ENCODE data around the gene PPP1CC. TPM values are rescaled to one million over a fixed set of nuclear protein-coding genes. Genes with fewer than 3 reads are reported as not detected.

Gene PPP1CC
- polyA plus RNA-seq, 1 of the 3 experiments (the other 2 are of a cell fraction), result 62.0 TPM

DNA sequence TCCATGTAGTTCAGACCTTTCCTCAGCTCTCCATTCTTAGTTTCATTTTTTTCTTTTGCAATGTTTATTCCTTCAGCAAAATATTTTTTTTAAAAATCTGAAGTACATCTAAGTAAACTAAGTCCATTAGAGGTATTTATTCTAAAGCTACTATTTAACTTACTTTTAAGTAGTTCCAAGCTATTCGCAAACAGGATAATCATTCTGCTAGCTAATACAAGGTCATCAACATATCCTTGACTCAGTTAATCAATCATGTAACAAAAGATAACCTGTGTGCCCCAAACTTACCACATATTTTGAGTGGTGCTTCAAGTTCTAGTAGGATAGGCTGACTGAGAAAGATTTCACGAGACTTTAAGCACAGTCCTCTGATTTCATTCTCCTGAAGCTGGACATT is 11.2 kb downstream of the PPP1CC start:
- CTCF ChIA-PET, result interaction anchor here (1.0 to 1.2 kb wide), 3 partner anchors 11 to 95 kb away, joined by 3 to 4 read pairs (median 3); no protein-coding TSS in a partner anchor
- peaks cover 100% of the 10 kb centered on the region for H3K79me2 ChIP-seq (ENCODE audit: insufficient read depth)
- peaks cover 48 to 63% of the 10 kb centered on the region in 2 experiments for H3K36me3 ChIP-seq (replicated peaks in 1 of 2; ENCODE audit: control insufficient read depth in 1 of 2, insufficient read depth in 2 of 2, low read length in 1 of 2)
- H3K27me3 ChIP-seq (ENCODE audit: insufficient read depth), result no peaks in the 10 kb centered on the region
- no peak overlapping the region for H3K27ac ChIP-seq (ENCODE audit: low read depth in 2 of 2, low read length in 1 of 2)
- H3K9me2 ChIP-seq, result no peaks in the 10 kb centered on the region
- WGBS (ENCODE audit: low lambda C conversion rate), result 92% methylated on average over 2 of the region's 2 CpGs
- TF ChIP-seq RAD21 (IDR thresholded peaks at IDR 0.05; ENCODE audit: low read length) (no peak), SIN3A (IDR thresholded peaks at IDR 0.05; ENCODE audit: borderline replicate concordance, low read depth, low read length) (no peak), POLR2AphosphoS5 (IDR thresholded peaks at IDR 0.05; ENCODE audit: low read depth, low read length) (no peak), RFX5 (IDR thresholded peaks at IDR 0.05; ENCODE audit: low read length) (no peak), TEAD4 (IDR thresholded peaks at IDR 0.05; ENCODE audit: borderline replicate concordance, insufficient read depth) (no peak), RXRA (IDR thresholded peaks at IDR 0.05; ENCODE audit: borderline replicate concordance, low read depth) (no peak), TCF12 (IDR thresholded peaks at IDR 0.05) (no peak), SMC3 (IDR thresholded peaks at IDR 0.05; ENCODE audit: low read depth, low read length) (no peak), EZH2phosphoT487 (IDR thresholded peaks at IDR 0.05; ENCODE audit: borderline replicate concordance, low read depth) (no peak), YY1 (IDR thresholded peaks at IDR 0.05; ENCODE audit: low read depth) (no peak), FOXJ3 (CRISPR knock-in tag; IDR thresholded peaks at IDR 0.05) (no peak), TAF1 (IDR thresholded peaks at IDR 0.05; ENCODE audit: borderline replicate concordance, low read depth, low read length) (no peak), NFIC (IDR thresholded peaks at IDR 0.05; ENCODE audit: borderline replicate concordance) (no peak), NRF1 (IDR thresholded peaks at IDR 0.05; ENCODE audit: low read depth, low read length) (no peak)
- TF ChIP-seq, protein P1, sequence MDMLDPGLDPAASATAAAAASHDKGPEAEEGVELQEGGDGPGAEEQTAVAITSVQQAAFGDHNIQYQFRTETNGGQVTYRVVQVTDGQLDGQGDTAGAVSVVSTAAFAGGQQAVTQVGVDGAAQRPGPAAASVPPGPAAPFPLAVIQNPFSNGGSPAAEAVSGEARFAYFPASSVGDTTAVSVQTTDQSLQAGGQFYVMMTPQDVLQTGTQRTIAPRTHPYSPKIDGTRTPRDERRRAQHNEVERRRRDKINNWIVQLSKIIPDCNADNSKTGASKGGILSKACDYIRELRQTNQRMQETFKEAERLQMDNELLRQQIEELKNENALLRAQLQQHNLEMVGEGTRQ (IDR thresholded peaks at IDR 0.05; ENCODE audit: borderline replicate concordance, low read depth, low read length), result no peak
- TF ChIP-seq, protein P2, sequence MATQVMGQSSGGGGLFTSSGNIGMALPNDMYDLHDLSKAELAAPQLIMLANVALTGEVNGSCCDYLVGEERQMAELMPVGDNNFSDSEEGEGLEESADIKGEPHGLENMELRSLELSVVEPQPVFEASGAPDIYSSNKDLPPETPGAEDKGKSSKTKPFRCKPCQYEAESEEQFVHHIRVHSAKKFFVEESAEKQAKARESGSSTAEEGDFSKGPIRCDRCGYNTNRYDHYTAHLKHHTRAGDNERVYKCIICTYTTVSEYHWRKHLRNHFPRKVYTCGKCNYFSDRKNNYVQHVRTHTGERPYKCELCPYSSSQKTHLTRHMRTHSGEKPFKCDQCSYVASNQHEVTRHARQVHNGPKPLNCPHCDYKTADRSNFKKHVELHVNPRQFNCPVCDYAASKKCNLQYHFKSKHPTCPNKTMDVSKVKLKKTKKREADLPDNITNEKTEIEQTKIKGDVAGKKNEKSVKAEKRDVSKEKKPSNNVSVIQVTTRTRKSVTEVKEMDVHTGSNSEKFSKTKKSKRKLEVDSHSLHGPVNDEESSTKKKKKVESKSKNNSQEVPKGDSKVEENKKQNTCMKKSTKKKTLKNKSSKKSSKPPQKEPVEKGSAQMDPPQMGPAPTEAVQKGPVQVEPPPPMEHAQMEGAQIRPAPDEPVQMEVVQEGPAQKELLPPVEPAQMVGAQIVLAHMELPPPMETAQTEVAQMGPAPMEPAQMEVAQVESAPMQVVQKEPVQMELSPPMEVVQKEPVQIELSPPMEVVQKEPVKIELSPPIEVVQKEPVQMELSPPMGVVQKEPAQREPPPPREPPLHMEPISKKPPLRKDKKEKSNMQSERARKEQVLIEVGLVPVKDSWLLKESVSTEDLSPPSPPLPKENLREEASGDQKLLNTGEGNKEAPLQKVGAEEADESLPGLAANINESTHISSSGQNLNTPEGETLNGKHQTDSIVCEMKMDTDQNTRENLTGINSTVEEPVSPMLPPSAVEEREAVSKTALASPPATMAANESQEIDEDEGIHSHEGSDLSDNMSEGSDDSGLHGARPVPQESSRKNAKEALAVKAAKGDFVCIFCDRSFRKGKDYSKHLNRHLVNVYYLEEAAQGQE (IDR thresholded peaks at IDR 0.05; ENCODE audit: low read depth, low read length), result no peak
- TF ChIP-seq, protein P3, sequence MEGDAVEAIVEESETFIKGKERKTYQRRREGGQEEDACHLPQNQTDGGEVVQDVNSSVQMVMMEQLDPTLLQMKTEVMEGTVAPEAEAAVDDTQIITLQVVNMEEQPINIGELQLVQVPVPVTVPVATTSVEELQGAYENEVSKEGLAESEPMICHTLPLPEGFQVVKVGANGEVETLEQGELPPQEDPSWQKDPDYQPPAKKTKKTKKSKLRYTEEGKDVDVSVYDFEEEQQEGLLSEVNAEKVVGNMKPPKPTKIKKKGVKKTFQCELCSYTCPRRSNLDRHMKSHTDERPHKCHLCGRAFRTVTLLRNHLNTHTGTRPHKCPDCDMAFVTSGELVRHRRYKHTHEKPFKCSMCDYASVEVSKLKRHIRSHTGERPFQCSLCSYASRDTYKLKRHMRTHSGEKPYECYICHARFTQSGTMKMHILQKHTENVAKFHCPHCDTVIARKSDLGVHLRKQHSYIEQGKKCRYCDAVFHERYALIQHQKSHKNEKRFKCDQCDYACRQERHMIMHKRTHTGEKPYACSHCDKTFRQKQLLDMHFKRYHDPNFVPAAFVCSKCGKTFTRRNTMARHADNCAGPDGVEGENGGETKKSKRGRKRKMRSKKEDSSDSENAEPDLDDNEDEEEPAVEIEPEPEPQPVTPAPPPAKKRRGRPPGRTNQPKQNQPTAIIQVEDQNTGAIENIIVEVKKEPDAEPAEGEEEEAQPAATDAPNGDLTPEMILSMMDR (IDR thresholded peaks at IDR 0.05), result no peak
- H4K20me1 ChIP-seq (ENCODE audit: insufficient read depth), result peaks cover 73% of the 10 kb centered on the region
- H2AFZ ChIP-seq (ENCODE audit: low read depth), result no peak overlapping the region
- POLR2A ChIA-PET, result no interaction called here
- H3K9me3 ChIP-seq, result no peaks in the 10 kb centered on the region
- peaks cover 7 to 18% of the 10 kb centered on the region in 2 experiments for H3K4me1 ChIP-seq (ENCODE audit: control insufficient read depth in 1 of 2, insufficient read depth in 2 of 2, low read depth in 1 of 2, low read length in 1 of 2)
- no peak for DNase-seq
- no peak overlapping the region for H3K4me2 ChIP-seq
- H3K4me3 ChIP-seq (ENCODE audit: low read depth in 2 of 2, low read length in 1 of 2), result no peak overlapping the region
- H3F3A ChIP-seq (replicated peaks; ENCODE audit: insufficient read depth), result no peaks in the 10 kb centered on the region
- H3K9ac ChIP-seq, result no peak overlapping the region

Data from SK-N-SH (cell line).